IMR-90 (cell line): ENCODE measurements around the gene TRPV4. TPM values are rescaled to one million over a fixed set of nuclear protein-coding genes. Genes with fewer than 3 reads are reported as not detected.
A peak's percentile ranks its signal among the peaks of the same experiment; 100 is the strongest.

Experiments
- ATAC-seq: fragments of 200-7000 bp; cut with Tn5 transposase; 2 replicates; pipeline ENCODE4 v1.9.1; 2020; ENCODE audit warnings: low read depth, mild to moderate bottlenecking, moderate library complexity
- BruUV-seq: library from RNA; stranded (reverse); fragments of 400-500 nt; replicated peaks from 2 replicates; lab custom pipeline; 2021; lab: Mats Ljungman, UMichigan
- CTCF ChIA-PET: fragments of 300-600 bp; formaldehyde crosslinking; extraction: SDS; loops from one replicate; lab custom pipeline; 2021; ENCODE audit warnings: antibody characterized with exemption; lab: Yijun Ruan, JAX
- POLR2A ChIA-PET: fragments of 300-600 bp; sonication (Branson Sonifier 250); formaldehyde crosslinking; loops from one replicate; lab custom pipeline; 2022; ENCODE audit warnings: antibody characterized with exemption; ENCODE audit not compliant: unreplicated experiment; lab: Charles Lee
- DNase-seq: peaks from one replicate; pipeline ENCODE4 v3.0.0; 2013
- H2AFZ ChIP-seq: replicated peaks from 2 replicates; pipeline ENCODE3; 2013; ENCODE audit warnings: low read length, mild to moderate bottlenecking; ENCODE audit not compliant: poor library complexity
- H2AK5ac ChIP-seq: 2 replicates; pipeline ENCODE4 v1.6.1; 2013; ENCODE audit warnings: low read depth, low read length, inconsistent platforms
- H2AK9ac ChIP-seq: replicated peaks from 2 replicates; pipeline ENCODE3; 2013; ENCODE audit warnings: mild to moderate bottlenecking, low read depth, low read length, moderate library complexity; ENCODE audit not compliant: poor library complexity
- H2BK120ac ChIP-seq: 2 replicates; pipeline ENCODE4 v1.6.1; 2013; ENCODE audit warnings: low read depth, low read length, inconsistent platforms
- H2BK15ac ChIP-seq: 3 replicates; pipeline ENCODE4 v1.6.1; 2013; ENCODE audit warnings: low read depth, low read length, inconsistent platforms
- H2BK20ac ChIP-seq: 2 replicates; pipeline ENCODE4 v1.6.1; 2013; ENCODE audit warnings: low read depth, mild to moderate bottlenecking, inconsistent platforms, low read length, moderate library complexity
- H2BK5ac ChIP-seq: 2 replicates; pipeline ENCODE4 v1.6.1; 2013; ENCODE audit warnings: mild to moderate bottlenecking, low read depth, low read length, inconsistent platforms; ENCODE audit not compliant: poor library complexity, severe bottlenecking
- H3K14ac ChIP-seq: replicated peaks from 2 replicates; pipeline ENCODE4 v1.6.1; 2013; ENCODE audit warnings: low read depth, low read length, inconsistent platforms
- H3K18ac ChIP-seq: 2 replicates; pipeline ENCODE4 v1.6.1; 2013; ENCODE audit warnings: low read depth, low read length, control low read depth
- H3K23ac ChIP-seq: 2 replicates; pipeline ENCODE4 v1.6.1; 2013; ENCODE audit warnings: low read depth, low read length, inconsistent platforms
- H3K27ac ChIP-seq: 2 replicates; pipeline ENCODE4 v1.5.1; 2013; ENCODE audit warnings: mild to moderate bottlenecking, control low read depth, low read length; ENCODE audit not compliant: insufficient read depth
- H3K27me3 ChIP-seq: 2 replicates; pipeline ENCODE4 v1.6.1; 2013; ENCODE audit warnings: low read length; ENCODE audit not compliant: control insufficient read depth, insufficient read depth
- H3K36me3 ChIP-seq: 2 replicates; pipeline ENCODE4 v1.6.1; 2013; ENCODE audit warnings: low read length, mixed read lengths; ENCODE audit not compliant: control insufficient read depth, insufficient read depth
- H3K4ac ChIP-seq: 2 replicates; pipeline ENCODE4 v1.6.1; 2013; ENCODE audit warnings: low read depth, low read length, inconsistent platforms
- H3K4me1 ChIP-seq: 2 replicates; pipeline ENCODE4 v1.6.1; 2013; ENCODE audit warnings: low read length, mixed read lengths; ENCODE audit not compliant: control insufficient read depth, insufficient read depth
- H3K4me2 ChIP-seq: 2 replicates; pipeline ENCODE4 v1.6.1; 2013; ENCODE audit warnings: low read depth, mild to moderate bottlenecking, control low read depth, low read length, moderate library complexity
- H3K4me3 ChIP-seq: 2 replicates; pipeline ENCODE4 v1.5.1; 2013; ENCODE audit warnings: low read depth, mild to moderate bottlenecking, control low read depth, low read length, moderate library complexity; ENCODE audit not compliant: insufficient read depth
- H3K56ac ChIP-seq: 2 replicates; pipeline ENCODE4 v1.6.1; 2013; ENCODE audit warnings: low read length, inconsistent platforms; ENCODE audit not compliant: insufficient read depth; ENCODE audit errors: extremely low read depth
- H3K79me1 ChIP-seq, 2 experiments: 2 replicates each; pipeline ENCODE4 v1.6.1; 2013; ENCODE audit warnings: low read length in 2 of 2, inconsistent platforms in 1 of 2, low read depth in 1 of 2
- H3K9ac ChIP-seq: 2 replicates; pipeline ENCODE4 v1.6.1; 2013; ENCODE audit warnings: low read depth, low read length, control low read depth
- H3K9me1 ChIP-seq: 2 replicates; pipeline ENCODE4 v1.6.1; 2013; ENCODE audit warnings: low read length, inconsistent platforms; ENCODE audit not compliant: insufficient read depth
- H3K9me3 ChIP-seq: 2 replicates; pipeline ENCODE4 v1.6.1; 2013; ENCODE audit warnings: low read length; ENCODE audit not compliant: control insufficient read depth, insufficient read depth
- H4K20me1 ChIP-seq: 2 replicates; pipeline ENCODE4 v1.6.1; 2013; ENCODE audit warnings: low read length, inconsistent platforms; ENCODE audit not compliant: insufficient read depth
- H4K5ac ChIP-seq: 2 replicates; pipeline ENCODE4 v1.6.1; 2013; ENCODE audit warnings: mild to moderate bottlenecking, low read depth, low read length, control low read depth
- H4K8ac ChIP-seq, 2 experiments: 2 replicates each; pipeline ENCODE4 v1.6.1; 2013; ENCODE audit warnings: low read depth in 2 of 2, low read length in 2 of 2, control low read depth in 1 of 2, inconsistent platforms in 1 of 2
- H4K91ac ChIP-seq: 2 replicates; pipeline ENCODE4 v1.6.1; 2013; ENCODE audit warnings: low read depth, low read length, inconsistent platforms; ENCODE audit not compliant: insufficient read depth
- BHLHE40 ChIP-seq: fragments of 150-350 bp; IDR thresholded peaks from 2 replicates; pipeline ENCODE4 v1.6.1; 2016; ENCODE audit warnings: mild to moderate bottlenecking, low read depth, low read length
- CEBPB ChIP-seq: IDR thresholded peaks from 2 replicates; pipeline ENCODE4 v1.6.1; 2012; ENCODE audit warnings: low read depth, low read length, improper control_type of control experiment
- CHD1 ChIP-seq: IDR thresholded peaks from 2 replicates; pipeline ENCODE4 v1.6.1; 2012; ENCODE audit warnings: low read depth, low read length, improper control_type of control experiment
- CTCF ChIP-seq: conservative IDR thresholded peaks from 2 replicates; pipeline ENCODE4 v1.5.1; 2012; ENCODE audit warnings: mild to moderate bottlenecking, low read depth, low read length, improper control_type of control experiment
- FOS ChIP-seq: fragments of 150-350 bp; IDR thresholded peaks from 2 replicates; pipeline ENCODE4 v1.6.1; 2016; ENCODE audit warnings: low read depth, low read length
- MAFK ChIP-seq: IDR thresholded peaks from 2 replicates; pipeline ENCODE4 v1.6.1; 2012; ENCODE audit warnings: low read depth, low read length, improper control_type of control experiment
- MAZ ChIP-seq: IDR thresholded peaks from 2 replicates; pipeline ENCODE4 v1.6.1; 2012; ENCODE audit warnings: low read depth, mild to moderate bottlenecking, low read length, improper control_type of control experiment, moderate library complexity, borderline replicate concordance
- MXI1 ChIP-seq: IDR thresholded peaks from 2 replicates; pipeline ENCODE4 v1.6.1; 2012; ENCODE audit warnings: low read depth, mild to moderate bottlenecking, low read length, moderate library complexity, borderline replicate concordance
- NFE2L2 ChIP-seq: fragments of 150-350 bp; IDR thresholded peaks from 2 replicates; pipeline ENCODE4 v1.6.1; 2016; ENCODE audit warnings: low read depth, mild to moderate bottlenecking, low read length
- POLR2A ChIP-seq: IDR thresholded peaks from 2 replicates; pipeline ENCODE4 v1.6.1; 2012; ENCODE audit warnings: mild to moderate bottlenecking, low read depth, low read length
- RAD21 ChIP-seq: IDR thresholded peaks from 2 replicates; pipeline ENCODE4 v1.6.1; 2012; ENCODE audit warnings: low read length, improper control_type of control experiment
- RCOR1 ChIP-seq: IDR thresholded peaks from 2 replicates; pipeline ENCODE4 v1.6.1; 2012; ENCODE audit warnings: mild to moderate bottlenecking, low read length, improper control_type of control experiment; ENCODE audit not compliant: insufficient replicate concordance
- RFX5 ChIP-seq: IDR thresholded peaks from 2 replicates; pipeline ENCODE4 v1.8.0; 2012; ENCODE audit warnings: low read depth, mild to moderate bottlenecking, low read length, moderate library complexity
- SMC3 ChIP-seq: fragments of 150-350 bp; IDR thresholded peaks from 2 replicates; pipeline ENCODE4 v1.6.1; 2016; ENCODE audit warnings: low read depth, mild to moderate bottlenecking, antibody characterized with exemption, low read length, moderate library complexity
- WGBS, 2 experiments: methylation state at CpG; one replicate each; pipeline versions ENCODE4 v1.1.5 to v1.1.7; 2013; ENCODE audit warnings: missing lambda C conversion rate in 2 of 2; ENCODE audit not compliant: insufficient read length in 1 of 2; ENCODE audit errors: extremely low coverage in 2 of 2; 5-methylcytosine and 5-hydroxymethylcytosine counted together
- dilution Hi-C: fragments of 300-500 bp; cut with HindIII; formaldehyde crosslinking; loops from one replicate; pipeline ENCODE4 v1.14.3; 2018; ENCODE audit warnings: low sequenced_read_pairs; ENCODE audit not compliant: unreplicated experiment
- in situ Hi-C: fragments of 300-500 bp; cut with MboI; formaldehyde crosslinking; loops from 3 replicates; pipeline ENCODE4 v1.14.3; 2019; ENCODE audit warnings: low sequenced_read_pairs, inconsistent platforms, mixed read lengths
- intact Hi-C: fragments of 100-400 bp; cut with micrococcal nuclease; formaldehyde crosslinking; loops from 2 replicates; pipeline ENCODE4 v1.10.0; 2022
- polyA plus RNA-seq, 3 experiments: library from polyadenylated mRNA; depleted of rRNA; stranded (reverse); fragments of >200 nt; gene quantifications; 2 replicates each; pipeline ENCODE4 v1.2.3, GENCODE V29; 2012; ENCODE audit warnings: low replicate concordance in 1 of 3
- total RNA-seq: library from RNA; depleted of rRNA; stranded (reverse); fragments of >200 nt; gene quantifications from 2 replicates; pipeline ENCODE4 v1.2.3, GENCODE V29; 2012
- TF ChIP-seq, protein P1 (sequence below): fragments of 150-350 bp; IDR thresholded peaks from 2 replicates; pipeline ENCODE4 v1.6.1; 2016; ENCODE audit warnings: low read depth, mild to moderate bottlenecking, low read length, moderate library complexity, borderline replicate concordance
- TF ChIP-seq, protein P2 (sequence below): fragments of 150-350 bp; IDR thresholded peaks from 2 replicates; pipeline ENCODE4 v1.6.1; 2017; ENCODE audit warnings: mild to moderate bottlenecking, antibody characterized with exemption, low read length, low read depth

Gene TRPV4
- total and polyA plus RNA-seq, 2 of the 4 experiments (the other 2 are of a cell fraction): 1.1 to 6.1 TPM

GRCh38 chr12:109861689-109862314, 28.6 kb upstream of the TRPV4 start:
- H3K56ac ChIP-seq: no peak overlapping the region
- in situ Hi-C loops (no loop called here), dilution Hi-C loops (no loop called here), intact Hi-C loops (no loop called here)
- H3K36me3 ChIP-seq: peaks cover 19% of the 10 kb centered on the region
- H2BK5ac ChIP-seq: no peak overlapping the region
- no peak for TF ChIP-seq MAFK
- TF ChIP-seq RAD21: no peak
- TF ChIP-seq CTCF: no peak
- no peak for TF ChIP-seq FOS
- no peak for TF ChIP-seq NFE2L2
- TF ChIP-seq CHD1: no peak
- no peak for TF ChIP-seq POLR2A
- no peak for TF ChIP-seq MXI1
- TF ChIP-seq BHLHE40: no peak
- no peak for TF ChIP-seq CEBPB
- no peak for TF ChIP-seq SMC3
- TF ChIP-seq RCOR1: no peak
- no peak for TF ChIP-seq MAZ
- TF ChIP-seq, protein P1, sequence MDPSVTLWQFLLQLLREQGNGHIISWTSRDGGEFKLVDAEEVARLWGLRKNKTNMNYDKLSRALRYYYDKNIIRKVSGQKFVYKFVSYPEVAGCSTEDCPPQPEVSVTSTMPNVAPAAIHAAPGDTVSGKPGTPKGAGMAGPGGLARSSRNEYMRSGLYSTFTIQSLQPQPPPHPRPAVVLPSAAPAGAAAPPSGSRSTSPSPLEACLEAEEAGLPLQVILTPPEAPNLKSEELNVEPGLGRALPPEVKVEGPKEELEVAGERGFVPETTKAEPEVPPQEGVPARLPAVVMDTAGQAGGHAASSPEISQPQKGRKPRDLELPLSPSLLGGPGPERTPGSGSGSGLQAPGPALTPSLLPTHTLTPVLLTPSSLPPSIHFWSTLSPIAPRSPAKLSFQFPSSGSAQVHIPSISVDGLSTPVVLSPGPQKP: no peak
- TF ChIP-seq RFX5: no peak
- TF ChIP-seq, protein P2, sequence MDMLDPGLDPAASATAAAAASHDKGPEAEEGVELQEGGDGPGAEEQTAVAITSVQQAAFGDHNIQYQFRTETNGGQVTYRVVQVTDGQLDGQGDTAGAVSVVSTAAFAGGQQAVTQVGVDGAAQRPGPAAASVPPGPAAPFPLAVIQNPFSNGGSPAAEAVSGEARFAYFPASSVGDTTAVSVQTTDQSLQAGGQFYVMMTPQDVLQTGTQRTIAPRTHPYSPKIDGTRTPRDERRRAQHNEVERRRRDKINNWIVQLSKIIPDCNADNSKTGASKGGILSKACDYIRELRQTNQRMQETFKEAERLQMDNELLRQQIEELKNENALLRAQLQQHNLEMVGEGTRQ: no peak
- no peak overlapping the region for H4K91ac ChIP-seq
- no peak for ATAC-seq
- no peak overlapping the region for H3K14ac ChIP-seq
- H2AK9ac ChIP-seq: peak overlapping the region; percentile 74
- H4K20me1 ChIP-seq: peaks cover 29% of the 10 kb centered on the region
- POLR2A ChIA-PET: no interaction called here
- no peak overlapping the region for H3K23ac ChIP-seq
- H3K27me3 ChIP-seq: no peaks in the 10 kb centered on the region
- BruUV-seq: no TSS peak
- H4K8ac ChIP-seq: no peak overlapping the region
- no peak overlapping the region for H2AK5ac ChIP-seq
- H3K9ac ChIP-seq: no peak overlapping the region
- peaks cover 10% of the 10 kb centered on the region for H3K4me1 ChIP-seq
- H3K79me1 ChIP-seq: peaks cover 13 to 54% of the 10 kb centered on the region in 2 experiments
- H2BK120ac ChIP-seq: no peak overlapping the region
- no peak overlapping the region for H4K5ac ChIP-seq
- no peak overlapping the region for H3K4ac ChIP-seq
- H3K4me2 ChIP-seq: no peak overlapping the region
- H3K9me3 ChIP-seq: no peaks in the 10 kb centered on the region
- no peak overlapping the region for H3K27ac ChIP-seq
- H3K9me1 ChIP-seq: peaks cover 17% of the 10 kb centered on the region
- no peak overlapping the region for H2BK20ac ChIP-seq
- H2AFZ ChIP-seq: no peak overlapping the region
- no peak overlapping the region for H3K18ac ChIP-seq
- CTCF ChIA-PET: no interaction called here
- no peak overlapping the region for H2BK15ac ChIP-seq
- peak; percentile 20 for DNase-seq
- no peak overlapping the region for H3K4me3 ChIP-seq
- WGBS, 2 experiments: 80% methylated on average over 15 of the region's 17 CpGs; no CpG with 5 or more reads in 1 of the 2 experiments
